Measurements from ENCODE around the gene TUG1. TPM values are rescaled to one million over a fixed set of nuclear protein-coding genes. Genes with fewer than 3 reads are reported as not detected.

The TUG1 gene
- total RNA-seq = 10 to 100 TPM; 22.2 to 30.7 (median 28.5) TPM
- polyA plus RNA-seq = 10 to 100 TPM; 10.9 to 38.5 (median 21.4) TPM
- long read RNA-seq, donor 1, full-length matches to known transcripts = 7 of 10 reads
- long read RNA-seq, donor 1, partial matches to known transcripts = 0 of 10 reads
- long read RNA-seq, donor 1, other reads (novel, unspliced or antisense) = 3 of 10 reads
- long read RNA-seq, donor 2, full-length matches to known transcripts = 7 of 13 reads
- long read RNA-seq, donor 2, partial matches to known transcripts = 3 of 13 reads
- long read RNA-seq, donor 2, other reads (novel, unspliced or antisense) = 3 of 13 reads

- Histone ChIP-seq H3K4me1 (peaks cover 45% of the 10 kb centered on the region), H3K9me3 (peaks cover 4% of the 10 kb centered on the region), H3K27ac (peak within 1 kb of the TSS; percentile 94), H3K36me3 (ENCODE audit: insufficient read depth in 1 of 2, low read depth in 1 of 2) (peaks cover 12 to 26% of the 10 kb centered on the region in 2 donors), H3K4me3 (peak within 1 kb of the TSS; percentile 86), H3K27me3 (ENCODE audit: insufficient read depth in 3 of 3, low read length in 2 of 3) (no peaks in the 10 kb centered on the region)
- peak; percentile 99 for DNase-seq
- WGBS, 3 donors = 0 to 1% (median 1%) methylated on average over 44 to 67 of the region's 67 CpGs
- ATAC-seq = peak; percentile 96 to 98 (median 98)
- no peak for TF ChIP-seq CTCF (IDR thresholded peaks at IDR 0.05)
- intact Hi-C loops (cut with DNase I) = loop anchor here (2.0 kb wide), 2 partner anchors 114 to 116 kb away; no protein-coding TSS in a partner anchor
Observed at GRCh38 chr22:30968924-30969531, at the start of gene TUG1. TSS of gene TUG1 (plus strand) at chr22:30969265.

- TF ChIP-seq CTCF (IDR thresholded peaks at IDR 0.05) = no peak
- Histone ChIP-seq H3K27me3 (ENCODE audit: insufficient read depth in 3 of 3, low read length in 2 of 3) (no peaks in the 10 kb centered on the region), H3K4me3 (no peak overlapping the region), H3K9me3 (peaks cover 14% of the 10 kb centered on the region), H3K27ac (no peak overlapping the region), H3K4me1 (peaks cover 4% of the 10 kb centered on the region), H3K36me3 (ENCODE audit: insufficient read depth in 1 of 2, low read depth in 1 of 2) (peaks cover 0 to 15% of the 10 kb centered on the region in 2 donors)
- intact Hi-C loops (cut with DNase I) = loop anchor here (1.0 to 5.0 kb wide), 5 partner anchors 30 to 288 kb away; partner anchors contain the start of gene SLC35E4 (in 1 of the 2)
- ATAC-seq (no peak), DNase-seq (no peak)
- 80 to 82% (median 81%) methylated on average over 7 of the region's 7 CpGs for WGBS, 3 donors
Observed at GRCh38 chr22:30919973-30920372, 49.1 kb upstream of the TUG1 start.

- intact Hi-C loops (cut with DNase I) = loop anchor here in 1 of 2 donors (1.0 to 5.0 kb wide), 3 partner anchors 30 to 283 kb away; partner anchors contain the start of gene SLC35E4
- ATAC-seq = peak; percentile 67 to 82 (median 68)
- peak; percentile 83 to 87 for DNase-seq
- H3K9me3 ChIP-seq = peaks cover 12% of the 10 kb centered on the region
- peak overlapping the region; percentile 68 for H3K4me3 ChIP-seq
- H3K36me3 ChIP-seq (ENCODE audit: insufficient read depth in 1 of 2, low read depth in 1 of 2) = peaks cover 0 to 19% of the 10 kb centered on the region in 2 donors
- peaks cover 4% of the 10 kb centered on the region for H3K4me1 ChIP-seq
- H3K27ac ChIP-seq = no peak overlapping the region
- WGBS, 3 donors = 1 to 2% (median 1%) methylated on average over 9 of the region's 9 CpGs
- peak; percentile 94 for TF ChIP-seq CTCF (IDR thresholded peaks at IDR 0.05)
- H3K27me3 ChIP-seq (ENCODE audit: insufficient read depth in 3 of 3, low read length in 2 of 3) = no peaks in the 10 kb centered on the region
Observed at GRCh38 chr22:30920407-30920806, 48.7 kb upstream of the TUG1 start.

GRCh38 chr22:30921108-30921507, 48.0 kb upstream of the TUG1 start:
- intact Hi-C loops (cut with DNase I) = loop anchor here in 1 of 2 donors (5.0 kb wide), 1 partner anchor 284 kb away; the partner anchor contains the start of gene SLC35E4
- 54 to 59% (median 56%) methylated on average over 6 of the region's 6 CpGs for WGBS, 3 donors
- TF ChIP-seq CTCF (IDR thresholded peaks at IDR 0.05) = no peak
- Histone ChIP-seq H3K27me3 (ENCODE audit: insufficient read depth in 3 of 3, low read length in 2 of 3) (no peaks in the 10 kb centered on the region), H3K4me1 (peaks cover 4% of the 10 kb centered on the region), H3K27ac (no peak overlapping the region), H3K36me3 (ENCODE audit: insufficient read depth in 1 of 2, low read depth in 1 of 2) (peaks cover 4 to 25% of the 10 kb centered on the region in 2 donors), H3K9me3 (peaks cover 5% of the 10 kb centered on the region), H3K4me3 (peak overlapping the region; percentile 68)
- DNase-seq (no peak), ATAC-seq (peak; percentile 35 to 44 (median 38))
